Activated T-cell treated with anti-CD3 and anti-CD28 coated beads, Interleukin-2, amount 50 U/mL, for 4 hours (primary cell): ENCODE results near the gene RNF8. TPM values are rescaled to one million over a fixed set of nuclear protein-coding genes. Genes with fewer than 3 reads are reported as not detected.
"Not testable (repeated sequence)": the region's sequence is repeated elsewhere in the genome, so short reads cannot be mapped to it uniquely, and the experiment has no call there.

Experiments used
- ATAC-seq, 2 donors: fragments of 200-7000 bp; cut with Tn5 transposase; one replicate each; pipeline ENCODE4 v1.10.0; 2021
- DNase-seq: peaks from one replicate; pipeline ENCODE4 v3.0.0-alpha.2; 2020
- H3K27me3 Mint-ChIP-seq: one replicate; pipeline ENCODE4 v1.8.0; 2021; ENCODE audit warnings: low read depth, mixed read lengths
- H3K36me3 Mint-ChIP-seq: one replicate; pipeline ENCODE4 v1.8.0; 2022; ENCODE audit warnings: mixed read lengths; ENCODE audit not compliant: insufficient read depth
- H3K4me1 Mint-ChIP-seq: one replicate; pipeline ENCODE4 v1.8.0; 2021; ENCODE audit warnings: low read depth, mixed read lengths
- H3K4me3 Mint-ChIP-seq: one replicate; pipeline ENCODE4 v1.8.0; 2021; ENCODE audit warnings: mild to moderate bottlenecking, moderate library complexity, mixed read lengths
- H3K9me3 Mint-ChIP-seq: one replicate; pipeline ENCODE4 v1.8.0; 2021; ENCODE audit warnings: mixed read lengths
- total RNA-seq, 3 donors: library from RNA; stranded (reverse); gene quantifications; one replicate each; pipeline ENCODE4 v1.2.1, GENCODE V29; 2021

RNF8 gene
- total RNA-seq, 3 donors from 2014 or later, result 21.8 to 25.8 (median 23.8) TPM

- no peak for ATAC-seq
- DNase-seq, result no peak
- Mint-ChIP-seq H3K36me3 (no peaks in the 10 kb centered on the region), H3K27me3 (peaks cover 5% of the 10 kb centered on the region), H3K9me3 (no peaks in the 10 kb centered on the region), H3K4me3 (no peak overlapping the region), H3K4me1 (no peaks in the 10 kb centered on the region)
These were observed 73.2 kb downstream of the RNF8 start for GRCh38 chr6:37426945-37427510.

GRCh38 chr6:37429352-37429750 lies 75.6 kb downstream of the RNF8 start:
- no peak for DNase-seq
- Mint-ChIP-seq H3K9me3 (no peaks in the 10 kb centered on the region), H3K4me1 (peaks cover 9% of the 10 kb centered on the region), H3K36me3 (no peaks in the 10 kb centered on the region), H3K4me3 (no peak overlapping the region), H3K27me3 (peaks cover 5% of the 10 kb centered on the region)
- ATAC-seq, result no peak

- no peaks in the 10 kb centered on the region for H3K9me3 Mint-ChIP-seq
- DNase-seq, result no peak
- peaks cover 5% of the 10 kb centered on the region for H3K27me3 Mint-ChIP-seq
- ATAC-seq, result no peak
- peak overlapping the region; percentile 89 for H3K4me3 Mint-ChIP-seq
- peaks cover 24% of the 10 kb centered on the region for H3K4me1 Mint-ChIP-seq
- peaks cover 10% of the 10 kb centered on the region for H3K36me3 Mint-ChIP-seq
These were observed 78.8 kb downstream of the RNF8 start for GRCh38 chr6:37432590-37432915.

DNA sequence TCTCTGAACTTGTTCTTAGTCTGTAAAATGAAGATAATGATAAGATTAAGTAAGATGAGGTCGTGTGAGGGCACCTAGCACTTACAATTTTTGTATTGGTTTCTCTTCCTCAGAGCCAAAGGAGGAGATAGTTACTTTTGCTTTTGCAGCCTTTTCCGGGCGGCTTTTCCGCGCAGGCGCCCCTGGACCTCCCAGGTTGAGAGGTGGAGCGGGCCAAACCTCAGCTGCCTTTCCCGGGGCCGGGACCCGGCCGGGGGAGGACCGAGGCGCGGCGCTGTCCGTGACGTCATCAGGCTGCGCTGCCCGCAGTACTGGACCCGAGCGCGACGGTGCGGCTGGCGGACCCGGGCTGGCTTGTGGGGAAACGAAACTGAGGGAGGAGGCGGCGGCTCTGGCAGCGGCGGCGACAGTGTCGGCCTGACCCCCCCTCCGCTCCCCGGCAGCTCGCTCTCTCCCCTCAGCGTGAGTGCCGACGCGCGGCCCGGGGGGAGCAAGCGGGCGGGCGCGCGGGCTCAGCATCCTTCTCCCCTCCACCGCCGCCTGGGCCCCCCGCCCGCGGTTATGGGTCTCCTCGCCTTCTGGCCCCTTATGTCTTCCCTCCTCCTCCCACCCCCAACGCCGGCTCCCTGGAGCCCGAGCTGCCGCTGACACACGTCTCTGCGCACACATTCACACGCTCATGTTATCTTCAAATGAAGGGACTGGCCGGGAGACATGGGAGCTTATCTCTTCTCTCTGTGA lies 79.3 kb downstream of the RNF8 start, which contains the start of gene CMTR1:
TSS of gene CMTR1 (plus strand) at position 306 of the 741 bp plus-strand sequence. CDS start 2,409 bp downstream, outside the sequence.
- Mint-ChIP-seq H3K4me1 (peaks cover 29% of the 10 kb centered on the region), H3K9me3 (no peaks in the 10 kb centered on the region), H3K4me3 (peak within 1 kb of the TSS; percentile 89), H3K27me3 (peaks cover under 1% of the 10 kb centered on the region), H3K36me3 (peaks cover 15% of the 10 kb centered on the region)
- DNase-seq (peak; percentile 96), ATAC-seq (peak; percentile 87 to 88)

GRCh38 chr6:37433657-37434271 lies 80.0 kb downstream of the RNF8 start:
- Mint-ChIP-seq H3K4me3 (peak overlapping the region; percentile 89), H3K9me3 (no peaks in the 10 kb centered on the region), H3K4me1 (peaks cover 34% of the 10 kb centered on the region), H3K36me3 (peaks cover 18% of the 10 kb centered on the region), H3K27me3 (no peaks in the 10 kb centered on the region)
- DNase-seq, result peak; percentile 14
- ATAC-seq, result peak; percentile 55 to 67

DNA sequence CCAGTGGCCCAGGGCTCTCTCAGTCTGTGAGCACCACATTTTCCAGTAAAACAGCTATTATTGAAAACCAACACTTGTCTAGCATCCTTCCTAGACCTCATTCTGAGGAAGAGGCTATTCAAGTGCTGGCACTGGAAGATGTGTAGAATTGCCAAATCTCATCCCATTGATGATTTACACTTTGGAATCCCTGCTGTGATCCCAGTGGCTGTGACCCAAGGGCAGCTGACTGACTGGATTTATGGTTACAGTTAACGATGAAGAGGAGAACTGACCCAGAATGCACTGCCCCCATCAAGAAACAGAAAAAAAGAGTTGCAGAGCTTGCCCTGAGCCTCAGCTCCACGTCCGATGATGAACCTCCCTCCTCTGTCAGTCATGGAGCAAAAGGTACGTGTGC lies 81.6 kb downstream of the RNF8 start:
- Mint-ChIP-seq H3K36me3 (peaks cover 26% of the 10 kb centered on the region), H3K4me1 (peaks cover 44% of the 10 kb centered on the region), H3K9me3 (no peaks in the 10 kb centered on the region), H3K27me3 (no peaks in the 10 kb centered on the region), H3K4me3 (no peak overlapping the region)
- ATAC-seq (no peak), DNase-seq (no peak)

- ATAC-seq (no peak), DNase-seq (no peak)
- H3K27me3 Mint-ChIP-seq, result no peaks in the 10 kb centered on the region
- H3K4me3 Mint-ChIP-seq, result no peak overlapping the region
- H3K4me1 Mint-ChIP-seq, result peaks cover 46% of the 10 kb centered on the region
- no peaks in the 10 kb centered on the region for H3K9me3 Mint-ChIP-seq
- H3K36me3 Mint-ChIP-seq, result peaks cover 26% of the 10 kb centered on the region
These were observed 82.0 kb downstream of the RNF8 start for GRCh38 chr6:37435816-37436215.

GRCh38 chr6:37438930-37439329 lies 85.1 kb downstream of the RNF8 start:
- ATAC-seq (no peak), DNase-seq (no peak)
- Mint-ChIP-seq H3K9me3 (no peaks in the 10 kb centered on the region), H3K36me3 (peaks cover 31% of the 10 kb centered on the region), H3K27me3 (no peaks in the 10 kb centered on the region), H3K4me3 (no peak overlapping the region), H3K4me1 (peaks cover 61% of the 10 kb centered on the region)

DNA sequence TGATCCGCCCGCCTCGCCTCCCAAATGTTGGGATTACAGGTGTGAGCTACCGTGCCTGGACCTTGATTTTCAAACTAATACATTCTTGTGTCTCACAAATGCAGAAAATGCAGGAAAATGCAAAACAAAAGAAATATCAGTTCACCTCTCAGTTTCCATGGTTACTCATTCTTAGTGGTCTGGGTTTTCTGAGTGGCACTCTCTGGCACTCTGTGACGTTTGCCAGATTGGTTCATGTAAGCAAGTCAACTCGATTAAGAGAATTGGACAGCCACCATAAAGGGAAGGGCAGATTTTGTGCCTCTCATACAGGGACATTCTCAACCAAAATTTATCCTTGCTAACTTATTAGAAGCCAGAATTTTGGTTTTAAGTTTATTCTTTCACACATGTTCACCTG lies 87.9 kb downstream of the RNF8 start:
- H3K27me3 Mint-ChIP-seq, result no peaks in the 10 kb centered on the region
- H3K4me1 Mint-ChIP-seq, result peaks cover 47% of the 10 kb centered on the region
- H3K36me3 Mint-ChIP-seq, result peaks cover 48% of the 10 kb centered on the region
- ATAC-seq (peak in 1 of 2 donors; percentile 34), DNase-seq (no peak)
- no peaks in the 10 kb centered on the region for H3K9me3 Mint-ChIP-seq
- H3K4me3 Mint-ChIP-seq, result no peak overlapping the region

DNA sequence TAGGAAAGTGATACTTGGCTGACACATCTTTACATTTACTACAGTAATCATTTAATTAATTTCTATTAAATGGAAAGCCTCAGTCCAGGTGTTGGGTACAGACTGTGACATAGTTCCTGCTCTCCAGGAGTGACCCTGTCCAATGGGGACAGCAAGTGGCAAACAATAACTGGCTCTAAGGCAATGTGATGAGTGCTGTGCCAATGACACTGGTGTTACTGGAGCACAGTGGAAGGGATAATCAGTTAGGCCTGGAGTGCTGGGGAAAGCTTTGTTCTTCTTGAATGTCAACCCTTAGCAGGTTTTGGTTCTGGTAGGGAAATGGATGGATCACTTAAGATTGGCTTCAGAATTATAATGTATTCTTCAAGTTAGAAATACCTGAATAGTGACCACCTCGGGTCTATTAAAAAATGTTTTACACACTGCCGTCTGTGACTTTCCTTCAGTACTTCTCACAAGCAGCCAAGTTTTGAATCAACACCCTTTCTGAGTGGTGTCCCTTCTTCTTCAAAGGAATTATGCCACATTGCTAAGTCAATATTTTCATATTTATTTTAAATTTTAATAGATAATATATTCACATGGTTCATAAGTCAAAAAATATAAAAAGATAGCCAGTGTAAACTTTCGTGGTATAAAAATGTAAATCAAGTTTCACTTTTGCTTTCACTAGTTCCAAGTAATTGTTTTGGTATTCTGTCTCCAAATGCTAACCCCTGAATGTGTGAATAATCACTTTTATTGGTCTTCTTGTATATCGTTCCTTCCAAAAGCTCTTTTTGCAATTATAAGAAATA lies 88.8 kb downstream of the RNF8 start:
- no peaks in the 10 kb centered on the region for H3K27me3 Mint-ChIP-seq
- ATAC-seq (peak; percentile 58 to 67), DNase-seq (no peak)
- H3K9me3 Mint-ChIP-seq, result no peaks in the 10 kb centered on the region
- peaks cover 44% of the 10 kb centered on the region for H3K4me1 Mint-ChIP-seq
- H3K4me3 Mint-ChIP-seq, result peak overlapping the region; percentile 76
- peaks cover 47% of the 10 kb centered on the region for H3K36me3 Mint-ChIP-seq

DNA sequence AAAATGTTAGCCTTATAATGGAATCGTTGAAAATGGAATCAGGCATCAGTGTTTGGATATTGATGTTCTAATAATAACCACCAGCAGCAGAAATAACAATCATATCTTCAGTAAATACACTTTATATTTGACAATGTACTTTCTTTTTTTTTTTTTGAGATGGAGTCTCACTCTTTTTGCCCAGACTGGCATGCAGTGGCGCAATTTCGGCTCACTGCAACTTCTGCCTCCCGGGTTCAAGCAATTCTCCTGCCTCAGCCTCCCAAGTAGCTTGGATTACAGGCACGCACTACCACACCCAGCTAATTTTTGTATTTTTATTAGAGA lies 89.4 kb downstream of the RNF8 start:
- not testable (repeated sequence) for H3K9me3 Mint-ChIP-seq, H3K27me3 Mint-ChIP-seq, DNase-seq, ATAC-seq
- Mint-ChIP-seq H3K4me1 (peaks cover 39% of the 10 kb centered on the region), H3K4me3 (peak overlapping the region; percentile 76), H3K36me3 (peaks cover 44% of the 10 kb centered on the region)

Other genes starting within 250 kb of the RNF8 start
- gene PIM1, start 183.8 kb upstream of the RNF8 start, total RNA-seq, result 10 to 100 TPM; 59.6 to 72.8 (median 60.1) TPM
- 10 to 100 TPM; 13.0 to 13.5 (median 13.2) TPM for gene TBC1D22B, start 96.2 kb upstream of the RNF8 start, total RNA-seq
- 1 to 10 TPM; 2.3 to 4.2 (median 2.8) TPM for gene TMEM217, start 95.8 kb upstream of the RNF8 start, total RNA-seq
- 10 to 100 TPM; 38.1 to 44.6 (median 41.0) TPM for gene CMTR1, start 79.2 kb downstream of the RNF8 start, total RNA-seq
- gene CCDC167, start 145.9 kb downstream of the RNF8 start, total RNA-seq, result 10 to 100 TPM; 49.3 to 52.2 (median 52.2) TPM